GM18873 (cell line): Measurements from ENCODE around the gene XPNPEP1.

ENCODE experiments used
- ATAC-seq: cut with Tn5 transposase; IDR thresholded peaks from one replicate; pipeline ENCODE4 v1.9.1; 2021; ENCODE audit warnings: mild to moderate bottlenecking, moderate library complexity, moderate number of reproducible peaks; ENCODE audit not compliant: unreplicated experiment, low FRiP score

XPNPEP1 gene

GRCh38 chr10:109952526-109952925 is 29.2 kb upstream of the XPNPEP1 start:
- no peak for ATAC-seq

- no peak for ATAC-seq
These were observed 24.0 kb upstream of the XPNPEP1 start for GRCh38 chr10:109947111-109947920.

DNA sequence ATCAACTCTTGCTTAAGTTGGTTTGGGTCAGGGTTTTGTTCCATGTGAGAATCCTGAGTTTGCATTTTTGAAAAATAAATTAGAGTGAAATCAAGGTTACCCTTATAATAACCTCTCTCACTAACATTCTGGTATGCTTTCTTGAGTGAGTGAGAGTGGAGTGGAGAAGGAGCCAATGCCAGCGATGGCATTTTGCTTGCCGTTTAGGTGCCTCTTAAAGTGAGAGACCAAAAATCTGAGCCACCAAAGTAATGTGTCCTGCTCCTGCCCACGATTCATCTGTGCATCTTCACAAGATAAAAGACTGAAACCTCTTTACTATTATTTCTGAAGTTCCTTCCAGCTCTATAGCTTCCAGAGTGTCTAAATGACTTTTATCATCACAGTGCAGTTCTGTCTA is 23.4 kb upstream of the XPNPEP1 start:
- no peak for ATAC-seq

GRCh38 chr10:109945473-109946177 is 22.3 kb upstream of the XPNPEP1 start:
- ATAC-seq: no peak

DNA sequence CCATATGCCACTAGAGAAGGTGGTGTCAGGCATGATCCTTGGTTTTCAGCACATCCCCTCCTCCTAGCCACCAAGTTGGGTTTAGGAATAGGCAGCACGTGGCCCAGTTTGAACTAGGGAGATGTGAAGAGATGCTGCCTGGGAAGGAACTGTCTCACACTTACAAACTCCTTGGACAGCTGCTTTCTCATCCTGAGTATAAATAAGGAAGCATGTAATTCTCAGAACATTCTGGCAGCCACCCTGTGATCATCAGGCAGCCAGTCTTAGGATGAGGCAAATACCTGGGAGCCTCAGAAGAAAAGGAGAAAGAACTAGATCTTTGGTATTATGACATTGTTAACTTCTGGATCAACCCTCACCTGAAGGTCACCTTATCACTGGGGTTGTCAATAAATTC is 21.3 kb upstream of the XPNPEP1 start:
- no peak for ATAC-seq

GRCh38 chr10:109941236-109941862 is 18.0 kb upstream of the XPNPEP1 start:
- no peak for ATAC-seq

DNA sequence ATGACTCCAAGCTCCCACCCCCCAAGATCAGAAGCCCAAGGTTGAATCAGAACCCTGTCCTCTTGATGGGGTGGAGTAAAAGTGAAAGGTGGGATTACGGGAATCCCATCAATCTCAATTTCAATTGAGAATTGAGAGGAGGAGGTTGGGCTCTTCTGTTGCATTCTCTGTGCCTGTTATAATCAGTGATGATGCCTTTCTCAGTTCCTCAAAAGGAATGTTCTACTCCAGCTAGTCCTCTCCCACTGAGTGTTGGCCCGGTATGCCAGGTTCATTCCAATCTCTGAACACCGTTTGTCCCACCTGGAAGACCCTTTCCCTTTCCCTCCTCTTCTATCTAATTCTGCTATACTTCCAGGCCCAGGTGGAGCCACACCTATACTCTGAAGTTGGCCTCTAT is 17.2 kb upstream of the XPNPEP1 start:
- ATAC-seq: no peak

DNA sequence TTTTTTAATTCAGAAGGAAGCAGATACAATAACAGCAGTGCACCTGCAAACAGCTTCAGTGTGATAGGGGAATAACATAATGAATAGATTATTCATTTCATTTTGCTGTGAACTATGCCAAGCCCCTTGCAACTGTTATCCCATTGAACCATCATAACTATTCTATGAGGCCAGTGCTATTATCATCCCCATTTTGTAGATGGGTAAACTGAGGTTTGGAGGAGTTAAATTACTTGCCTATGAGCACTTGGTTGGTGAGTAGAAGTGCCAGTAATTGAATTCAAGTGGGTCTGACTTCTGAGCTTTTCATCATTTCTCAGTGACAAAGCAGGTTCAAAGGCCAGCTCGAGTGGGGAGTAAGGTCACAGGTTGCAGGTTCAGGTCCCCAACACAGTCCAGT is 16.8 kb upstream of the XPNPEP1 start:
- ATAC-seq: no peak

DNA sequence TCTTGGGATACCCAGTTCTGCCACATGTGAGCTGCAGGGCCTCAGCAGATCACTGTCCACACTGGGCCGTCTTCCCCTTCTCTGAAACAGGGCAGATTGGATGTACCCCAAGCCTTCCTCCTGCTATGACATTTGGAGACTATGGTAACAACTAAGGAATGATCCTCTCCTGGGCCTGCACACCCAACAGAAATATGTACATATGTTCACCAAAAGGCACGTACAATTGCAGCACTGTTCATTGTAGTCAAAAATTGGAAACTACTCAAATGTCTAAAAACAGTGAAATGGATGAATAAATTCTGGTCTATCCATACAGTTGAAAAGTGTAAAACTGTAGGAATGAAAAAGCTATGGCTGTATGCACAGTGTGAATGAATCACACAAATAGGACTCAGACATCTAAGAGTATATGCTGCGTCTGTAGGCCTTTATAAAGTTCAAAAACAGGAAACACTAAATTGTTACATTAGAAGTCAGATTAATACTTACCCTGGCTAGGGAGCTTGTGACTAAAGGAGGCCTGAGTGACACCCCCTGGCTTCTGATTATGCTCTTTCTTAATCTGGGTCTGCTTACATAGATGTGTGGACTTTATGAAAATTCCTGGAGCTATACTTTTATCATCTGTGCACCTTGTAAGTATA is 16.1 kb upstream of the XPNPEP1 start:
- no peak for ATAC-seq

DNA sequence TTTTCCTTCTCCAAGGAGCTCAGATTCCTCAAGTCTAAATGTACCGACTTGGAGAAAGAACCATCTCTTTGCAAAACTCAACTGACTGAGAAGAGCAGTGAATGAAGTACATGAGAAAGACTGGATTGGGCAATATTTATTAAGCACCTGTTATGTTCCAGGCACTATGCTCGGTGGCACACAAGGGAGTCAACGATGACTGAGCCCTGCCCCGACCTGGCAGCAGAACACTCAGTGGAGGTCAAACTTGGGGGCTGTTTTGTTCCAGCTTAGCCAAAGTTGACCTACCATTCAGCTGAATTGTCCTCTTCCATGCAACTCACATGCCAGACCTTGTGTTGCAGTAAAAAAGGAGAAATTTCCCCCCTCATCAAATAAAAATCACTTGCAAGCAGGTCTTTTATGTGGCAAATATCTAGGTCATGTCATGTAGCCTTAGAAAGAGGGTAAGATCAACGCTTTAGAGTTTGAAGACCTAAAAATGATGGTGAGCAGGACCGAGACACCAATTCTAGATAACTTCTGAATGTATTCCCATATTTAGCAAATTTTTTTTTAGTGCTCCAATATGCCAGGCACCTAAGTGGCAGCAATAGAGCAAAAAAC is 14.3 kb upstream of the XPNPEP1 start:
- ATAC-seq: no peak

GRCh38 chr10:109934958-109935793 is 11.9 kb upstream of the XPNPEP1 start:
- no peak for ATAC-seq

GRCh38 chr10:109933984-109934565 is 10.8 kb upstream of the XPNPEP1 start:
- ATAC-seq: no peak

- ATAC-seq: no peak
These were observed 9.7 kb upstream of the XPNPEP1 start for GRCh38 chr10:109932968-109933367.

DNA sequence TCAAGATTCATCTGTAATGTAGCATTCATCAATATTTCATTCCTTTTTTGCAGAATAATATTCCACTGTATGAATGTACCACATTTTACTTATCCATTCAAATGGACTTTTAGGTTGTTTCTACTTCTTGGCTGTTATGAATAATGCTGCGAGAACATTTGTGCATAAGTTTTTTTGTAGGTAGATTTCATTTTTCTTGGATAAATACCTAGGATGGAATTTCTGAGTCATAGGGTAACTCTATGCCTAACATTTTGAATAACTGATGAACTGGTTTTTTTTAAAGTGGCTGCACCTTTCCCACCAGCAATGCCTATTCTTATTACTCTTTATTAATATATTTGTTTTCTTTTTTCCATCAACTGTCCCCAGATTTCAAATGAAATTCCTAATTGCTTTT is 9.1 kb upstream of the XPNPEP1 start:
- ATAC-seq: no peak

DNA sequence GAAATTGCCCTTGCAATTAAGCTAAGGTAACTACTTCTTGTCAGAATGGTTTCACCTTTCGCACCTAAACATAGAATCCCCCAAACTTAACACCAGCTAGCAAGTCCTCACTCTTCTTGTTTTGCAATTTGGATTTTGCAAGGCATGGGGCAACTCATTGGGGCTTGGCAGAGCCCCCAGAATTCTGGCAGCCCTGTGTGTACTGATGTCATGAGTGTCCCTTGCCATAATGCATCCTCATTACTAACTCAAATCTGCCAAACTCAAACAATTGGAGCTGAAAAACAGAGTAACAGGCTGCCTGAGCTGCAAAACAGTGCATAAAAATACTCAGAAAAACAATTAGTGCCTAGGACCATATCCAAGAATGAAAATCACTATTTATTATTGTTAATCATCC is 7.9 kb upstream of the XPNPEP1 start:
- no peak for ATAC-seq

DNA sequence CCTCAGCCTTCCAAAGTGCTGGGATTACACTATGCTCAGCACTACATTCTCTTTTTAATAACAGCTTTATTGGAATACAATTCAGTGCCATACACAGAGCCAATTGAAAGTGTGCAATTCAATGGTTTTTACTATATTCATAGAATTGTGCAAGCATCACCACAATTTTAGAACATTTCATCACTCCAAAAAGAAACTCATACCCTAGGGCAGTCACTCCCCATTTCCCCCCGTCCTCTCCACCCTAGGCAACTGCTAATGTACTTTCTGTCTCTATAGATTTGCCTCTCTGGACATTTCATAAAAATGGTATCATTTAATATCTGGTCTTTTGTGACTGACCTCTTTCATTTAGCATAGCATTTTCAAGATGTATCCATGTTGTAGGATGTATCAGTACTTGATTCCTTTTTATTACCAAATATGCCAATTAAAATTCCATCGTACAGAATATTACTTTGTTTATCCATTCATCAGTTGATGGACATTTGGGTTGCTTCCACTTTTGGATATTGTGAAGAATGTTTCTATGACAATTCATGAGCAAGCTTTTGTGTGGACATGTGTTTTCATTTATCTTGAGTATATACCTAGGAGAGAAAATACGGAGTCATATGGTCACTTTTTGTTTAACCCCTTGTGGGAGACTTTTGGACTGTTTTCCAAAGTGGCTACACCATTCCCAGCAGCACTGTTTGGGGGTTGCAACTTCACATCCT is 6.3 kb upstream of the XPNPEP1 start:
- ATAC-seq: no peak

DNA sequence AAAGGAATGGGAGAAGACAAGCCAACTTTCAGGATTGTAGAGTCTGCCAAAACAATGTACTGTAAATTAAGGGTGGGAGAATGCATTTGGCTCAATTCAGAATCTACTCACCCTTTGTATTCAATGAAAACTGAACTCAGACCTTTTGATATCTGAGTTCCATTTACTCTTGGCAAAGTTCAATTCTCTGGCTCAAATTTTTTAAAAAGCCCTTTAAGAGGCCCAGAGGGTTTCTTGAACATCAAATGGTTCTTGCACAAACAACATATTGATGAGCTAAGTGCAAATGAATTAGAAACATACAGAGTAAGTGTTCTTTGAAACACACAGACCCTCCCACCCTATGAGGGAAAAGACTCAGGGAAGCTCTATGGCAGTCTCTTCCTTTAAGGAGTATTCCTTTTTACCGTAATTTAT is 5.2 kb upstream of the XPNPEP1 start:
- no peak for ATAC-seq

DNA sequence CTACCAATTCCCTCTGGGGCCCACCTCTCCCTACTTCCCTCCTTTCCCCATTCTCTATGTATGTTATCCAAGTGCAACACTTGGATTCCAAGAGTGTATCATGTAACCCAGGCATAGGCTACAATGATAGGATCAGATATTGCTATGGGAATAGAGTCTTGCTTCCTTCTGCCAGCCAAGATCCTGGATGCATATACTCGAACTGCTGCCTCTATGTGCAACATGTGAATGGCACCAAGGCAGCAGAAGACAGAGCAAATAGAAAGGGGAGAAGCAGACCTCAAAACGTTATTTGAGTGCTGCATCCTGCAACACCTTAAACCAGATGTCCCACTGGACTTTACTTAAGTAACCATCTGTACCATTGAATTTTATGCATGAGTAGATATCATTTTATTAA is 3.5 kb upstream of the XPNPEP1 start:
- no peak for ATAC-seq
